Right ventricle myocardium superior (tissue), 1 donor: ENCODE results near the gene GPD1. TPM values are rescaled to one million over a fixed set of nuclear protein-coding genes. Genes with fewer than 3 reads are reported as not detected.
A peak's percentile ranks its signal among the peaks of the same experiment; 100 is the strongest.
"Not testable (repeated sequence)": the region's sequence is repeated elsewhere in the genome, so short reads cannot be mapped to it uniquely, and the experiment has no call there.

Source experiments
- ATAC-seq: fragments of 200-7000 bp; cut with Tn5 transposase; one replicate; pipeline ENCODE4 v1.9.1; 2020; ENCODE audit warnings: mild to moderate bottlenecking; ENCODE audit not compliant: poor library complexity
- DNase-seq: peaks from one replicate; pipeline ENCODE4 v3.0.0-alpha.2; 2020
- intact Hi-C: fragments of 100-400 bp; cut with DNase I; formaldehyde crosslinking; loops from one replicate; pipeline ENCODE4 v1.11.2; 2022
- total RNA-seq: library from RNA; stranded (reverse); fragmentation: NEBNext Ultra II Directional; extraction: Animal tissue kit (Norgen Biotek cat#: 25700); gene quantifications from one replicate; pipeline ENCODE4 v1.2.1, GENCODE V29; 2021
- donor health status: DM: no; HTN: yes; CAD: no; lungs with severe emphysema.

The GPD1 gene
- total RNA-seq, 1 donor from 2014 or later = 38.3 TPM

- ATAC-seq (peak; percentile 63), DNase-seq (peak; percentile 87)
- intact Hi-C loops = no loop called here
Measured at GRCh38 chr12:50110762-50111351, 7.0 kb downstream of the GPD1 start.

- DNase-seq = no peak
- intact Hi-C loops = no loop called here
- peak; percentile 6 for ATAC-seq
Measured at GRCh38 chr12:50111395-50111692, 7.5 kb downstream of the GPD1 start.

GRCh38 chr12:50111693-50112455 lies 8.1 kb downstream of the GPD1 start, which contains the start of gene COX14:
COX14 (plus strand) TSS chr12:50112236; CDS start chr12:50120044, 7,808 bp downstream.
- intact Hi-C loops = no loop called here
- ATAC-seq (peak; percentile 87), DNase-seq (peak; percentile 99)

GRCh38 chr12:50112456-50113218 lies 8.8 kb downstream of the GPD1 start:
- intact Hi-C loops = no loop called here
- ATAC-seq = peak; percentile 1
- DNase-seq = no peak

- intact Hi-C loops = no loop called here
- peak; percentile 69 for ATAC-seq
Measured at GRCh38 chr12:50117057-50117622, 13.3 kb downstream of the GPD1 start.

GRCh38 chr12:50119387-50119786 lies 15.6 kb downstream of the GPD1 start:
- intact Hi-C loops = no loop called here
- DNase-seq = no peak

More at GRCh38 chr12:50117057-50117622, 13.3 kb downstream of the GPD1 start:
- no peak for DNase-seq

GRCh38 chr12:50120521-50120920 lies 16.7 kb downstream of the GPD1 start:
- intact Hi-C loops = no loop called here
- DNase-seq (no peak), ATAC-seq (no peak)

More at GRCh38 chr12:50119387-50119786, 15.6 kb downstream of the GPD1 start:
- ATAC-seq = no peak

GRCh38 chr12:50120953-50121352 lies 17.1 kb downstream of the GPD1 start:
- ATAC-seq = no peak
- DNase-seq = no peak
- intact Hi-C loops = no loop called here

- ATAC-seq = no peak
- intact Hi-C loops = no loop called here
Measured at GRCh38 chr12:50121641-50122040, 17.8 kb downstream of the GPD1 start.

GRCh38 chr12:50123203-50123602 lies 19.4 kb downstream of the GPD1 start:
- intact Hi-C loops = no loop called here
- no peak for DNase-seq
- no peak for ATAC-seq

More at GRCh38 chr12:50121641-50122040, 17.8 kb downstream of the GPD1 start:
- no peak for DNase-seq

GRCh38 chr12:50127546-50127945 lies 23.7 kb downstream of the GPD1 start:
- ATAC-seq (peak; percentile 82), DNase-seq (no peak)
- intact Hi-C loops = no loop called here

- intact Hi-C loops = no loop called here
- DNase-seq (no peak), ATAC-seq (no peak)
Measured at GRCh38 chr12:50129290-50129689, 25.5 kb downstream of the GPD1 start.

GRCh38 chr12:50132505-50133135 lies 28.8 kb downstream of the GPD1 start:
- intact Hi-C loops = no loop called here
- ATAC-seq = no peak
- no peak for DNase-seq

GRCh38 chr12:50142993-50143392 lies 39.2 kb downstream of the GPD1 start:
- no peak for ATAC-seq
- intact Hi-C loops = no loop called here
- no peak for DNase-seq

- DNase-seq (no peak), ATAC-seq (no peak)
- intact Hi-C loops = no loop called here
Measured at GRCh38 chr12:50145439-50145838, 41.6 kb downstream of the GPD1 start.

GRCh38 chr12:50147281-50147680 lies 43.5 kb downstream of the GPD1 start:
- DNase-seq (no peak), ATAC-seq (no peak)
- intact Hi-C loops = no loop called here

- ATAC-seq = not testable (repeated sequence)
Measured at GRCh38 chr12:50148011-50148410, 44.2 kb downstream of the GPD1 start.

GRCh38 chr12:50149311-50149710 lies 45.5 kb downstream of the GPD1 start:
- intact Hi-C loops = no loop called here
- no peak for ATAC-seq
- DNase-seq = no peak

More at GRCh38 chr12:50148011-50148410, 44.2 kb downstream of the GPD1 start:
- intact Hi-C loops, DNase-seq: not testable (repeated sequence)
